Measurements from ENCODE around the gene SUCNR1.
"Not testable (repeated sequence)": the region's sequence is repeated elsewhere in the genome, so short reads cannot be mapped to it uniquely, and the experiment has no call there.

SUCNR1 gene

GRCh38 chr3:151873398-151873797 is at the start of gene SUCNR1:
Gene SUCNR1, plus strand, starts transcription at chr3:151873643. Its CDS starts 6,250 bp downstream, at chr3:151879893.
- DNase-seq = no peak

DNA sequence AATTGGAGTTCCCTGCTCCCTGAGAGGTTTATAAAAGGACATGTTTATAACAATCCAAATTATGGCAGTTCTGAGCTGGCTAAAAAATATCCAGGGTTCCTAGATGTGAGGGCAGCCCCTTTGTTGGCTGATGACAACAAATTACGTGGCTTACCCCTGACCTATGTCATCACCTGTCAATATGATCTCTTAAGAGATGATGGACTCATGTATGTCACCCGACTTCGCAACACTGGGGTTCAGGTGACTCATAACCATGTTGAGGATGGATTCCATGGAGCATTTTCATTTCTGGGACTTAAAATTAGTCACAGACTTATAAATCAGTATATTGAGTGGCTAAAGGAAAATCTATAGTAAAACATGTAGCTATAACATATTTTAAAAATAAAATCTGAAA is 45.6 kb upstream of the SUCNR1 start:
- DNase-seq = no peak

DNA sequence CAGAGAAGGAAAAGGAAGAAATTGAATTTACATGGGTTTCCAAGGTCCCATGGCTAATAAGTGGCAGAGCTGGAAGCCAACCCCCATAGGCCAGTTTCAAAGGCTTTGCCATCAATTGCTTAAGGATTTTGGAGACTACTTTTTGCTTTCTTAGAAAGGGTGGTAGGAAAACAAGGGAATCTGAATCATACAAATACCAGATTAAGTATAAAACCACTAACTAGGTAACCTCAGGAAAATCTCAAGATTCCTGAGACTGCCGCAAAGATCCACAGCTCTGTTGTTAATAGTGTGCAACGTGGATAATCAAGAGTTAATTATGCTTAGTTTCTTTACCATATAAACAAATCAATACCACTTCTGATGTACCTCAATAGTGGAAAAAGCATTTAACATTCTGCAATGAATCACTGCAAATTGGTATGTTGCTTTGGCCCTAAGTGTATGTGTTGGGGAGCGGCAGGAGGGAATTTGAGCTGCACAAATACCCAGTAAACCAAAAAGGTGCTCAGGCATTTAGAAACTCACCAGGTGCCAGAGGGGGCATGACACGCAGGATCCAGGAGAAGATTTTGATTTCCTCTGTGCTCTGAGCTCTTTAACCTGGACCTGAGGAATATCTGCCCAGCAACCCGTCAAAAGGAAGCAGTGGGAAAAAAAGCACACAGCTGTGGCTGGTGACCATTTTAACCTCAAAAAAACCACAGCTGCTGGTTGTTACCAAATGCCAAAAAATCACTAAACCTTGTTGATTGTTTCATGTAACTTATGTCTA is 37.5 kb upstream of the SUCNR1 start:
- DNase-seq = no peak

GRCh38 chr3:151837057-151837456 is 36.4 kb upstream of the SUCNR1 start:
- no peak for DNase-seq

GRCh38 chr3:151838574-151839312 is 34.7 kb upstream of the SUCNR1 start:
- peak; percentile 34 for DNase-seq

DNA sequence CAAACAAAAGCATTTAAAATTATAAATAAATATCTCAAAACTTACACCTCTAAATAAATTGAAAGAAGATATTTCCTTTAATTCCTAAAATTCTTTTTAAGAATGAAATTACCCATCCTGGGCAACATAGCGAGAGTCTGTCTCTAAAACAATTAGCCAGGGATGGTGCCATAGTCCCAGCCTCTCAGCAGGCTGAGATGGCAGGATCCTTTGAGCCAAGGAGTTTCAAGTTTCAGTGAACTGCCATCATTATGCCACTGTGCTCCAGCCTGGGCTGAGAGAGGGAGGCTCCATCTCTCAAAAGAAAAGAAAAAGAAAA is 34.2 kb upstream of the SUCNR1 start:
- DNase-seq = no peak

GRCh38 chr3:151841801-151842200 is 31.6 kb upstream of the SUCNR1 start:
- DNase-seq = no peak

DNA sequence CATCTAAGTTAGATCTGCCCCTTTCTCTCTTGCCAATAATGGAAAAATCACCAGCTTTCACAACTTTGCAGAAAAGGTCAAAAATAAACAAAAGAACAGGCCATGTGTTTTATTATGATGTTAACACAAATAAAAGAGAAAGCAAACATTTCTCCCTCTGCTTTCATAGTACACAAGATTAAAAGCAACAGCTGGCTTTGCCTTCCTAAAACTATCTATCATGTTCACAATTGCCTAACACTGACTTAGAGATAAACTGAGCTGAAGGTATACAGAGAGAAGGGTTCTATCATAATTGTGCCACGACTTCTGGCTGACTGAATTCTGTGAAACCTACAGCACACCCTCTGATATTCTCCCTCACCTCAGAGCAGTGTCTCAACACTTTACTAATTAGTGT is 30.2 kb upstream of the SUCNR1 start:
- DNase-seq = peak; percentile 85

DNA sequence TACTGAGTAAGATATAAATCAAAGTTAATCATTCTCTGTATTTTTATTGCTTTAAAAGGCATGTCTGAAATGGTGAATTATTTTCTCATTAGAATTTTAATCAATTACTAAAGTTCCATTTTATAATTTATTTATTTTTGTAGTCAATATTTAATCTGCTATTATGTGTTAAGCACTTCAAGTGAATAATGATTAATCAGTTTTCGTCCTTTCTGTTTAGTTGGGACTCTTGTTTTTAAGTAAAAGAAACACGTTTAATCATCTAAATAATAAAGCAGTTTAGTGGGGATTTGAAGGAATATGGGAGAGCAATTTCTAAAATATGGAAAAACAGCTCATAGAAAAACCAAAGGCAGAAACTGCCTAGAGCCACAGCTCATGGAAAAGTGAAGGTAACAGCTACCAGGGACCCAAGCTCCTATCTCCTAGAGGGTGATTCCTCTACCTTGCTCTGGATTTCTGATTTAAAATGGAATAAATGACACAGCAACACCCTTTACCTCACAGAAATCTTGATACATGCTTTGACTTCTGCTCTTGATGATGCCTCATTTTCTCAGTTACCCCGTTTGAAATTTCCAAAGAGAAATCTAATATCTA is 28.0 kb upstream of the SUCNR1 start:
- no peak for DNase-seq

- DNase-seq = not testable (repeated sequence)
Measured at GRCh38 chr3:151850065-151850464, 23.4 kb upstream of the SUCNR1 start.

- no peak for DNase-seq
Measured at GRCh38 chr3:151852074-151852811, 21.2 kb upstream of the SUCNR1 start.

DNA sequence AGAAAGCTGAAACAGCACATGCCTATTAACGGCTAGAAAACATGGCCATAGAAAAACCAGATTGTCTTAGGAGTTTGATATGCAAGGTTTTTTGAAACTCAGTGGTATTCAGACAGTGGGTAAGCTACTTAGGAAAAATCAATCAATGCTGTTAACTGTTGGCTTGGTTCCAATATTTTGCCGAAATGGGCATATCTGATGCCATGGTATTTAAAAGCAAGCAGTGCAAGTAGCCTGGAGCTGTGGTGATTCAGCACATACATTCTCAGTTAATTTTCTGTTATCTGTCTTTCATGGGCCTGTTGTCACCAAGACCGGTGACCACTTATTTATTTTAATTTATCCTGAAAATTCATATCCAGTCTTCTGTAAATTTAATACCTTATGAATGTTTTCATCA is 17.3 kb upstream of the SUCNR1 start:
- DNase-seq = no peak

GRCh38 chr3:151856641-151857040 is 16.8 kb upstream of the SUCNR1 start:
- DNase-seq = no peak

DNA sequence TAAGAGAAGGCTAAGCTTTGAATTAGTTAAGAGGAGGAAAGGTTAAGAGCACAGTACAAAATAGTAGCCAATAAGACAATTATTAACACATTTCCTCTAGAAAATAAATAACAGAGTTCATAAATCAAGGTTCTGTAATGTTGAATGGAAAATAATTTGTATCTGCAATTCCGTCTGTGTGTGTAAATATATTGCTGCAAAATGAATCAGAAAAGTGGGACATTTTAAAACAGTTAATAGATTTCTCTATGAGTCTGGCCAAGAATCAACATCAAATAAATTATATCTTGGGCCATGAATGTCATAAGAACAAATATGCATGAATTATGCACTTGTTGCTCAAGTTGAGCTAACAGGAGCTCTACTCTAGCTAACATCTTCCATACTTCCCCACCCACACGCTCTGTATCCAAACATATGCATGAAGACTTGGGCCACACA is 14.2 kb upstream of the SUCNR1 start:
- no peak for DNase-seq

DNA sequence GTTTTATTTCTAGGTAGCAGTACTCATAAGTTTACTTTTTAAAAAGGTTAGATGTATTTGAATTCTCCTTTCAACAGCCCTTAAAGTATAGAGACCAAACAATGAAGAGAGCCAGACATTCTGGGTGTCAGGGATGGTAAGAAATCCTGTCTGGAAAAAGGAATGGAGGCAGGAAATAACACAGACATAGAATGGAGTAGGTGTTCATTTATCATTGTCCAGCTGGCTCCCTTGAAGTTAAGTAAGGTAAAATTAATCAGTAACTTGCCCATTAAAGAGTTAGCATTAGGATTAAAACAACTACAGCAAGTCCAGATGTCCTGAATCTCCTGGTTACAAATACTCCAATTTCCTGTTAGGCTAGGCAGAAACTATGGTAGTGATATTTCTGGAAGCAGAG is 13.5 kb upstream of the SUCNR1 start:
- DNase-seq = no peak

DNA sequence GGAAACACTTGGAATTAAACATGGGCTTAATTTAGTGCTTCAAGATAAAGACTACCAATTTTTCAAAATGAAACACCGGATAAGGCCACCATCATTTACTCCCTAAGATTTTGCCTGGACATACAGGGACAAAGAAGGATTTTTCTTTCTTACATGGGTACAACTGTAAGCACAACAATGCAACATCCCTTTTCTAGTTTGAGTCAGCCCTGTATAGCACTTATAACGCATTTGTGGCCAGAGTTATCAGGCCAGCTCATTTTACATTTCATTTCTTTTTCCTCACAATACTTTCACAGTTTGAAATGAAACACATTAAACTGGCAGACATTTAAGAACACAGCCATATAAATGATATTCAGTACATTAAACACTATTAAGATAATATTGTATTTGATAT is 9.8 kb upstream of the SUCNR1 start:
- no peak for DNase-seq

DNA sequence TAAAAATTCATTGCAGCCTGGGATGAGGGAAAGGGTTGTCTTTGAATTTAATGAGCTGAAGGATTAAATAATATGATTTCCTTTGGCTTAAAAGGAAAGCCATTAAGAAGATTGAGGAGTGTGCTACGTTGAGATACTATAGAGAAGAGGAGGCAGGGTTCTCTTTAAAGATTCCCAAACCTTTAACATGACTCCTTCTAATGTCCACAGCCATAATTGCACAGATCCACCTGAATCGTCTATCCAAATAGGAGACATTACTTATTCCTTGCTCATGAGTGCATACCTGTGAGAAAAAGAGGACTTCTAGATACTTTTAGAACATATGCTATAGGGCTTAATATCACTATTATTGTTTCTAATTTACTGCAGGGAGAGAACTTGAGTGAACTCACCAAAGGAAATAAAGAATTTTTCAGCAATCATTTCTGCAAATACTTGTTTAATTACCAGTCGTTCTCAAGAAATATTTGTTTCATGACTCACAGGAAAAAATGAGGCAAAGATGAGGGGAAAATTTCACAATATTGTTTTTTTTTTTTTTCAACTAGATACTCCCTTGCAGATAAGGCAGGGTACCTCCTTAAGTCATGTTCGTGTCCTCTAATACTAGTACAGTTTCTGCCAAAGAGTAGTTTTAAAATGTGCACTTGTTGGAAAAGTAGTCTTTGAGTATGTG is 8.9 kb upstream of the SUCNR1 start:
- DNase-seq = no peak

- no peak for DNase-seq
Measured at GRCh38 chr3:151866711-151867410, 6.6 kb upstream of the SUCNR1 start.

DNA sequence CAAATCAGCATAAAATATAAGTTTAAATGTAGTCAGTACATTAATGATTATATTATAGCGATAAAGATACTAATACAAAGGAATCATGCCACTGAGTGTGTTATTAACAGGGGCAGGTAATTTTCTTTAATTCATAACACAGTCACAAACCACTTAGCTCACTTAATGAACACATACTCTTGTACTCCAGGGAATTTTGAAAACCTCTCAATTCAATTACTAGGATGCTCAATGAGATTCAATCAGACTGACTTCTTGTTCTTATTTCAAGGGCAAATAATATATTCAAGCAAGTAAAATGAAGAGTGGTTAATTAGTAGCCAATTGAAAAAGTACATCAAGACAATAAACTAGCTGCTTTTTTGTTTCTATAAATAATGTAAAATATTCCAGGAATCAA is 5.8 kb upstream of the SUCNR1 start:
- no peak for DNase-seq

- DNase-seq = no peak
Measured at GRCh38 chr3:151869181-151869580, 4.3 kb upstream of the SUCNR1 start.

GRCh38 chr3:151871639-151872468 is 1.6 kb upstream of the SUCNR1 start:
- DNase-seq = no peak
